HFFc6 (cell line): ENCODE results near the gene SLCO2A1. TPM values are rescaled to one million over a fixed set of nuclear protein-coding genes. Genes with fewer than 3 reads are reported as not detected.

ENCODE experiments used
- DNase-seq: peaks from one replicate; pipeline ENCODE4 v3.0.0-alpha.2; 2018
- H3K27ac Mint-ChIP-seq: 2 replicates; pipeline ENCODE4 v1.8.0; 2020; ENCODE audit warnings: mild to moderate bottlenecking, mixed read lengths
- H3K27me3 Mint-ChIP-seq: 2 replicates; pipeline ENCODE4 v1.8.0; 2021; ENCODE audit warnings: mild to moderate bottlenecking, moderate library complexity, mixed read lengths; ENCODE audit not compliant: insufficient read depth
- H3K36me3 Mint-ChIP-seq: 2 replicates; pipeline ENCODE4 v1.8.0; 2021; ENCODE audit warnings: low read depth, mixed read lengths
- H3K4me1 Mint-ChIP-seq: 2 replicates; pipeline ENCODE4 v1.8.0; 2020; ENCODE audit warnings: low read depth, mixed read lengths
- H3K4me3 Mint-ChIP-seq: 2 replicates; pipeline ENCODE4 v1.8.0; 2020; ENCODE audit warnings: mild to moderate bottlenecking, moderate library complexity, mixed read lengths
- H3K9me3 Mint-ChIP-seq: 2 replicates; pipeline ENCODE4 v1.8.0; 2020; ENCODE audit warnings: mild to moderate bottlenecking, mixed read lengths
- CTCF ChIP-seq: fragments of 200-600 bp; sonication (generic); IDR thresholded peaks from 2 replicates; pipeline ENCODE4 v1.5.0; 2021; ENCODE audit warnings: antibody characterized with exemption, mild to moderate bottlenecking
- total RNA-seq, 6 experiments: library from RNA; stranded (reverse); fragmentation: NEBNext Ultra II Directional; extraction: Animal tissue kit (Norgen Biotek cat#: 25700); gene quantifications; 2 replicates in 1 of 6; 3 replicates in 5 of 6; pipeline ENCODE4 v1.2.3, GENCODE V29; 2021

The SLCO2A1 gene
- total RNA-seq, 6 experiments from 2014 or later, result 0.13 to 0.17 TPM; not detected in 4

GRCh38 chr3:133986311-133986710 lies 43.4 kb downstream of the SLCO2A1 start:
- no peak for TF ChIP-seq CTCF
- H3K4me1 Mint-ChIP-seq, result no peaks in the 10 kb centered on the region; the same call in 1 of the 2 replicates
- H3K27ac Mint-ChIP-seq, result no peak overlapping the region
- H3K36me3 Mint-ChIP-seq, result no peaks in the 10 kb centered on the region
- DNase-seq, result no peak
- H3K4me3 Mint-ChIP-seq, result no peak overlapping the region
- H3K9me3 Mint-ChIP-seq, result no peaks in the 10 kb centered on the region
- peaks cover 27% of the 10 kb centered on the region for H3K27me3 Mint-ChIP-seq

GRCh38 chr3:133984975-133985374 lies 44.8 kb downstream of the SLCO2A1 start:
- peaks cover 34% of the 10 kb centered on the region for H3K27me3 Mint-ChIP-seq
- H3K9me3 Mint-ChIP-seq, result no peaks in the 10 kb centered on the region
- no peak overlapping the region for H3K27ac Mint-ChIP-seq
- H3K36me3 Mint-ChIP-seq, result no peaks in the 10 kb centered on the region
- DNase-seq, result no peak
- no peak for TF ChIP-seq CTCF
- H3K4me1 Mint-ChIP-seq, result no peaks in the 10 kb centered on the region
- H3K4me3 Mint-ChIP-seq, result no peak overlapping the region

- Mint-ChIP-seq H3K27me3 (peaks cover 32% of the 10 kb centered on the region), H3K36me3 (no peaks in the 10 kb centered on the region), H3K9me3 (no peaks in the 10 kb centered on the region), H3K4me1 (no peaks in the 10 kb centered on the region), H3K27ac (no peak overlapping the region), H3K4me3 (no peak overlapping the region)
- no peak for DNase-seq
- no peak for TF ChIP-seq CTCF
These were observed 45.9 kb downstream of the SLCO2A1 start for GRCh38 chr3:133983576-133984560.

- Mint-ChIP-seq H3K27ac (no peak overlapping the region), H3K36me3 (no peaks in the 10 kb centered on the region), H3K4me1 (no peaks in the 10 kb centered on the region), H3K4me3 (no peak overlapping the region), H3K27me3 (peaks cover 33% of the 10 kb centered on the region), H3K9me3 (no peaks in the 10 kb centered on the region)
- no peak for DNase-seq
- no peak for TF ChIP-seq CTCF
These were observed 46.6 kb downstream of the SLCO2A1 start for GRCh38 chr3:133983126-133983525.

- no peak overlapping the region for H3K27ac Mint-ChIP-seq
- TF ChIP-seq CTCF, result no peak
- peaks cover 35% of the 10 kb centered on the region for H3K27me3 Mint-ChIP-seq
- H3K4me3 Mint-ChIP-seq, result no peak overlapping the region
- no peaks in the 10 kb centered on the region for H3K36me3 Mint-ChIP-seq
- no peak for DNase-seq
- no peaks in the 10 kb centered on the region for H3K4me1 Mint-ChIP-seq
- H3K9me3 Mint-ChIP-seq, result no peaks in the 10 kb centered on the region
These were observed 49.2 kb downstream of the SLCO2A1 start for GRCh38 chr3:133980550-133980949.
